HEK293 (cell line): ENCODE results near the gene CTBP2.

Experiments used
- RBAK ChIP-seq: fragments of 450-650 bp; formaldehyde crosslinking; IDR thresholded peaks from 2 replicates; pipeline ENCODE4 v1.5.1; 2016; ENCODE audit warnings: missing biosample characterization, missing genetic modification characterization
- ZNF140 ChIP-seq: fragments of 450-650 bp; formaldehyde crosslinking; IDR thresholded peaks from 2 replicates; pipeline ENCODE4 v1.5.1; 2016; ENCODE audit warnings: missing biosample characterization, missing genetic modification characterization
- ZNF341 ChIP-seq: fragments of 450-650 bp; formaldehyde crosslinking; IDR thresholded peaks from 2 replicates; pipeline ENCODE4; 2016; ENCODE audit warnings: low read depth, missing biosample characterization, missing genetic modification characterization
- ZNF747 ChIP-seq: fragments of 450-650 bp; formaldehyde crosslinking; IDR thresholded peaks from 2 replicates; pipeline ENCODE4 v1.5.1; 2016; ENCODE audit warnings: missing biosample characterization, missing genetic modification characterization
- ZNF76 ChIP-seq: fragments of 450-650 bp; formaldehyde crosslinking; IDR thresholded peaks from 2 replicates; pipeline ENCODE4; 2016; ENCODE audit warnings: low read depth, missing biosample characterization, missing genetic modification characterization, borderline replicate concordance
- TF ChIP-seq, protein P1 (sequence below): fragments of 450-650 bp; formaldehyde crosslinking; IDR thresholded peaks from 2 replicates; pipeline ENCODE4 v1.5.1; 2016; ENCODE audit warnings: missing biosample characterization, missing genetic modification characterization

DNA sequence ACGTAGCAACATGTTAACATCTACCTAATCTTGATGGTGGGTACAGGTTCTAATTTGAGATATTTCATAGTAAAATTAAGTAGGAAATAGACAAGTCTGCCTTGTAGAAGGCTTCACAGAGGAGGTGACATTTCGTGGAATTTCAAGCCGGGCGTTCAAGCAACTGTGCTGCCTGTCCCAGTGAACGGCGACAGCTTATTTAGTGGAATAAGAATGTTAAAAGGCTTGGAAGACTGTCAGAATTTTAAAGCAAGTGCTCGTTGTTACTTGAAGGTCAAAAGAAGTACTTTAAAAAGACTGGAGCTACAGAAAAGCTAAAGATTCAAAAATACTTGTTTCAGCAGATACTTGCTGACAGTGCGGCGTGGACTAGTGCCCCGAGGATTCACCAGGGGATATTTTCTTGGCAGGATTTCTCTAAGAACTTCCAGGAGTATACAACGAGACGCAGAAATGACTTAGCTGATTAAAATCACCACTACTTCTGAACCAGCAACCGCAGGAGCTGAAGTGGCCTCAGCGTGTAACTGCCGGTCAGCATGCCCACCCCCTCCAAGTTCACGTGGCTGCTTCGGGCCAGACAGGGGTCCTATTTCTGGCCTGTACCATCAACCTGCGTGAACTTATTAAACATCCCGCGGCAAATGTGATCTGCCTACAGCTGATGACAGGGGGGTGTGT lies 46.5 kb downstream of the CTBP2 start:
- no peak for TF ChIP-seq ZNF747 (tag by site-specific recombination)
- no peak for TF ChIP-seq RBAK
- TF ChIP-seq ZNF76 (tag by site-specific recombination): no peak
- TF ChIP-seq ZNF341 (tag by site-specific recombination): no peak
- TF ChIP-seq, protein P1, sequence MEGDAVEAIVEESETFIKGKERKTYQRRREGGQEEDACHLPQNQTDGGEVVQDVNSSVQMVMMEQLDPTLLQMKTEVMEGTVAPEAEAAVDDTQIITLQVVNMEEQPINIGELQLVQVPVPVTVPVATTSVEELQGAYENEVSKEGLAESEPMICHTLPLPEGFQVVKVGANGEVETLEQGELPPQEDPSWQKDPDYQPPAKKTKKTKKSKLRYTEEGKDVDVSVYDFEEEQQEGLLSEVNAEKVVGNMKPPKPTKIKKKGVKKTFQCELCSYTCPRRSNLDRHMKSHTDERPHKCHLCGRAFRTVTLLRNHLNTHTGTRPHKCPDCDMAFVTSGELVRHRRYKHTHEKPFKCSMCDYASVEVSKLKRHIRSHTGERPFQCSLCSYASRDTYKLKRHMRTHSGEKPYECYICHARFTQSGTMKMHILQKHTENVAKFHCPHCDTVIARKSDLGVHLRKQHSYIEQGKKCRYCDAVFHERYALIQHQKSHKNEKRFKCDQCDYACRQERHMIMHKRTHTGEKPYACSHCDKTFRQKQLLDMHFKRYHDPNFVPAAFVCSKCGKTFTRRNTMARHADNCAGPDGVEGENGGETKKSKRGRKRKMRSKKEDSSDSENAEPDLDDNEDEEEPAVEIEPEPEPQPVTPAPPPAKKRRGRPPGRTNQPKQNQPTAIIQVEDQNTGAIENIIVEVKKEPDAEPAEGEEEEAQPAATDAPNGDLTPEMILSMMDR (tag by site-specific recombination): no peak
- no peak for TF ChIP-seq ZNF140 (tag by site-specific recombination)
